GM18867 (cell line): Measurements from ENCODE around the gene NAGLU.

Experiments
- ATAC-seq: cut with Tn5 transposase; IDR thresholded peaks from one replicate; pipeline ENCODE4 v1.9.1; 2021; ENCODE audit warnings: mild to moderate bottlenecking, moderate library complexity; ENCODE audit not compliant: unreplicated experiment

NAGLU gene

DNA sequence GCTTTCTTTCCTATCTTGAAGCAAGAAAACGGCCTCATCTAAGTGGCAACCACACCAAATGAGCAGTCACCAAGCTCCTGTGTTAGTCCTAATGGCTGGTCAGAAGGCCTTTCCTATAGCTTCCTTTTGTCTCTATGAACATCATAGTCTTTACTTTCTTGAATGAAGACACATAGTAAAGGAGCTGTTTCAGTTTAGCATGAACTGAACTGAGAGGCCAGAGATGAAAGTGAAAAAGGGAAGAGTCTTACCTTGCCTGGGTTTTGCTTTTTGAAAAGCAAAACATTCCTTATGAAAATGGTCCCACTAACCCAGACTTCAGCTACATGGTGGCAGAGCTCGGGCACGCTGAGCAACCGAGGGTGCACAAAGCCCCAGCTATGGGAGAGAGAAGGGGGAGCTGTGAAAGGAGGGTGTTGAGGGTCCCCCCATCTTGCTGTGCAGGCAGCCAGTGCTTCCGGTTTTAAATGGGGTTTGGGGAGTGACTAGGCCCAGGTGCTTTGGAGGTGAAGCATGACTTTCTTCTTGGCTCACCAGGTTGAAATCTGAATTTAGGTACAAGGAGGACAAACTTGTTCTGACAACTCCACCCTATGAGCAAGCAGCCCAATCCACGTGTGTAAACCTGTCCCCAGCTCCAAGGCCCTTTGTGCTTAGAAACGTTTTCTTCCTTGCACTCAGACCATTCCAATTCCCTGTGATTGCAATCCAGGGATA, 50.6 kb downstream of the NAGLU start:
- ATAC-seq, result peak; percentile 55

DNA sequence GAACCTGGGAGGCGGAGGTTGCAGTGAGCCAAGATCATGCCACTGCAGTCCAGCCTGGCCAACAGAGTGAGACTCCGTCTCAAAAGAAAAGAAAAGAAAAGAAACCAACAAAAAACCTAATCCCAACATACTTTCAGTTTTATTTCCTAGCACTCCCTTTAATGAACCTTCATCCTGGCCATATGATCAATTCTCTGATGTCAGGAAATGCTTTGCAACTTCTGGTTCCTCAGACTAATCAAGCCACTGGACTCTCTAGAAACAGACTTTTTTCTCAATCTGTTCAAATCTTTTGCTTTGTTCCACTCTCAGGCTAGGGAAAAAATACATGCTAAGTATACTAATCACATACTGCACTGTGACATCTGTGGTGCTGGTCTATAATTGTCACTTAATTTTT, 54.8 kb downstream of the NAGLU start:
- ATAC-seq, result no peak

GRCh38 chr17:42591411-42591810, 55.4 kb downstream of the NAGLU start:
- no peak for ATAC-seq
